GM20000 (cell line): ENCODE results near the gene CAV3.
"Not testable (repeated sequence)": the region's sequence is repeated elsewhere in the genome, so short reads cannot be mapped to it uniquely, and the experiment has no call there.

Source experiments
- DNase-seq: peaks from one replicate; pipeline ENCODE4 v3.0.0; 2012; ENCODE audit warnings: low spot score
- TF ChIP-seq, protein P1 (sequence below): IDR thresholded peaks from 2 replicates; pipeline ENCODE4 v1.5.1; 2012; ENCODE audit warnings: mild to moderate bottlenecking, control low read depth; ENCODE audit errors: extremely low read depth, missing control alignments

CAV3 gene

GRCh38 chr3:8733332-8734094 lies at the start of gene CAV3:
CAV3 (plus strand) TSS chr3:8733802; CDS start chr3:8733877, 75 bp downstream.
- DNase-seq: no peak

DNA sequence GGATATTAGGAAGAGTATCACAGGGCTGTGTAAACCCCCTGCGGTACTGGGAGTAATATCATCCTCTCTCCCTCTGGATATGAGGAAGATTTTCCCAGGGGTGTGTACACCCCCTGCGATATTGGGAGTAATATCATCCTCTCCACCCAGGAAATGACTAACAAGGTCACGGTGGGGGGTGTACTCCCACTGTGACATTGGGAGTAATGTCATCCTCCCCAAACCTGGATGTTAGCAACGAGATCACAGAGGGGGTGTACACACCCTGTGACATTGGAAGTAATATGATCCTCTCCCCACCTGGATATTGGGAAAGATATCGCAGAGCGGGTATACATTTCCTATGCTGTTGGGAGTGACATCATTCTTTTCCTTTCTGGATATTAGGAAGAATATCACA lies 48.6 kb upstream of the CAV3 start:
- not testable (repeated sequence) for DNase-seq

More at GRCh38 chr3:8733332-8734094, at the start of gene CAV3:
- TF ChIP-seq, protein P1, sequence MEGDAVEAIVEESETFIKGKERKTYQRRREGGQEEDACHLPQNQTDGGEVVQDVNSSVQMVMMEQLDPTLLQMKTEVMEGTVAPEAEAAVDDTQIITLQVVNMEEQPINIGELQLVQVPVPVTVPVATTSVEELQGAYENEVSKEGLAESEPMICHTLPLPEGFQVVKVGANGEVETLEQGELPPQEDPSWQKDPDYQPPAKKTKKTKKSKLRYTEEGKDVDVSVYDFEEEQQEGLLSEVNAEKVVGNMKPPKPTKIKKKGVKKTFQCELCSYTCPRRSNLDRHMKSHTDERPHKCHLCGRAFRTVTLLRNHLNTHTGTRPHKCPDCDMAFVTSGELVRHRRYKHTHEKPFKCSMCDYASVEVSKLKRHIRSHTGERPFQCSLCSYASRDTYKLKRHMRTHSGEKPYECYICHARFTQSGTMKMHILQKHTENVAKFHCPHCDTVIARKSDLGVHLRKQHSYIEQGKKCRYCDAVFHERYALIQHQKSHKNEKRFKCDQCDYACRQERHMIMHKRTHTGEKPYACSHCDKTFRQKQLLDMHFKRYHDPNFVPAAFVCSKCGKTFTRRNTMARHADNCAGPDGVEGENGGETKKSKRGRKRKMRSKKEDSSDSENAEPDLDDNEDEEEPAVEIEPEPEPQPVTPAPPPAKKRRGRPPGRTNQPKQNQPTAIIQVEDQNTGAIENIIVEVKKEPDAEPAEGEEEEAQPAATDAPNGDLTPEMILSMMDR: no peak

DNA sequence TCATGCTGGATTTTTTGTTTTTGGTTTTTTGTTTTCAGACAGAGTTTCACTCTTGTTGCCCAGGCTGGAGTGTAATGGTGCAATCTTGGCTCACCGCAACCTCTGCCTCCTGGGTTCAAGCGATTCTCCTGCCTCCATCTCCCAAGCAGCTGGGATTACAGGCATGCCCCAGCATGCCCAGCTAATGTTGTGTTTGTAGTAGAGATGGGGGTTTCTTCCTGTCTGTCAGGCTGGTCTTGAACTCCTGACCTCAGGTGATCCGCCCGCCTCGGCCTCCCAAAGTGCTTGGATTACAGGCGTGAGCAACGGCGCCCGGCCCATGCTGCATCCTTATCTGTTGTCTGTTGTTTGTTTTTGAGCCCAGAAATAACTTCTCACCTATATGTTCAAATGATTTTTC lies 42.3 kb upstream of the CAV3 start:
- DNase-seq: not testable (repeated sequence)

DNA sequence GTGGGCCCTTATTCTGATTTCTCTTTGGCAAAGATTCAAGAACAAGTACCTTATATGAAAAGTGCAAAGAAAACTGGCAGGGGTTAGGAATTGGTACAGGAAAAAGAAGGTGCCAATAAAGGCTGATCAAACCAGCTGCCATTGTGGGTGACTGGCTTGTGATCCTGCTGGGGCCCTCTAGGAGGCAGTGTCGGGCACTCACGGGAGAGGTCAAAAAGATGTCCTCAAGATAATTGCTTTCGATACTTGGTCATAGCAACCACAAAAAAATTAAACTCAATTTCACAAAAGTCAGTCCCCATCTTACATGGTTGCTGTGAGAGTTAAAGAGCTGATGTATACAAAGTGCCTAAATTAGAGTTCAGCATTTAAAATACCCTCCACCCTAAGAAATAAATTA lies 31.0 kb upstream of the CAV3 start:
- peak; percentile 3 for DNase-seq
- TF ChIP-seq, protein P1: peak; percentile 20

- TF ChIP-seq, protein P1: no peak
- no peak for DNase-seq
Measured at GRCh38 chr3:8705575-8705974, 28.0 kb upstream of the CAV3 start.

GRCh38 chr3:8709287-8709686 lies 24.3 kb upstream of the CAV3 start:
- DNase-seq: peak; percentile 1
- TF ChIP-seq, protein P1: no peak

- DNase-seq: peak; percentile 0
- TF ChIP-seq, protein P1: no peak
Measured at GRCh38 chr3:8709801-8710507, 23.6 kb upstream of the CAV3 start.

DNA sequence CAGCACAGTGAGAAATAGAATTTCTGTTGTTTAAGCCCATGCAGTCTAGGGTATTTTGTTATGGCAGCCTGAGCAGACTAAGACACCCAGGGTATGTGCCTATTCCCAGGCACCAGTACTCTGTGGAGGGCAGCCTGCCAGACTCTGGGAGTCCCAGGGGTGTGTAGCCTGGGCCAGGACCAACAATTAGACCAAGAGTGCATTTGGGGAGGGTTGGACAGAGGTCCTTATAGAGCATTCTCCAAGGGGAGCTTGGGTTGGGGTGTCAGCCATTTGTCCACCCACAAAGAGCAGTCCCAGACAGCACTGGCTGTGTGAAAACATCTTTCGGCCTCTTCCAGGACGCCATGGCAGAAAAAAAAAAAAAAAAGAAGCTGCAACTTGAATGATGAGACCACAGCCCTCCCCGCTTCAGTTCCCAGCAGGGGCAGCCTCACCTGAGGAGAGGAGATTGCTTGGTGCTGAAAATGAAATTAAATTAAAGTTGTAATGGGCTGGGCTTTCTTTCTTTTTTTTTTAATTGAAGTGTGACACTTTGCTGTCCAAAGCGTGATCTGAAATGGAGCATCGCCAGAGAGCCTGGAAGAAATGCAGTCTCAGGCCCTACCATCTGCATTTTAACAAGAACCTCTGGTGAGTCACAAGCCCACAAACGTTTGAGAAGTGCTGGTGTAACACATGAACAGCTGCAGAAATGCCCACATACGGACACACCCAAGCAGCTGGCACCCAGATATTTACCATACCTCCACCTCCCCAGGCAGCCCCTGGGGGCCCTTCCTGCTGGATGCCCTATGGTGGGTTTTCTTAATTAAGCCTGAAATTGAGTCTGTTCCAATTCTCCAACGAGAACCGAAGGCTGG lies 21.3 kb upstream of the CAV3 start:
- DNase-seq: no peak
- TF ChIP-seq, protein P1: no peak
